HepG2 (cell line): ENCODE data around the gene PTPN14. TPM values are rescaled to one million over a fixed set of nuclear protein-coding genes. Genes with fewer than 3 reads are reported as not detected.

Experiments used
- ATAC-seq: fragments of 200-7000 bp; cut with Tn5 transposase; 3 replicates; pipeline ENCODE4 v1.9.1; 2020; ENCODE audit warnings: mild to moderate bottlenecking, moderate library complexity
- BruUV-seq: library from RNA; stranded (reverse); fragments of 400-500 nt; replicated peaks from 2 replicates; lab custom pipeline; 2021; lab: Mats Ljungman, UMichigan
- CTCF ChIA-PET: fragments of 300-600 bp; formaldehyde crosslinking; extraction: SDS; loops from one replicate; lab custom pipeline; 2021; ENCODE audit warnings: low total read pairs, inconsistent platforms, low intra/inter-chr PET ratio; lab: Yijun Ruan, JAX
- POLR2A ChIA-PET: fragments of 350-600 bp; sonication (Branson Sonifier 250); formaldehyde crosslinking; loops from one replicate; lab custom pipeline; 2020; ENCODE audit warnings: antibody characterized with exemption, inconsistent platforms; lab: Yijun Ruan, JAX
- DNase-seq: peaks from one replicate; pipeline ENCODE4 v3.0.0-alpha.2; 2015; ENCODE audit warnings: low spot score
- FAIRE-seq: peaks from 3 replicates; lab custom pipeline; 2011; peaks lifted over from hg19 to GRCh38; lab: Jason Lieb, UNC
- H2AFZ ChIP-seq: one replicate; pipeline ENCODE4 v1.6.1; 2011; ENCODE audit warnings: low read length, inconsistent platforms
- H3K27ac ChIP-seq: fragments of 300-600 bp; 3 replicates; pipeline ENCODE4 v1.8.0; 2011; ENCODE audit warnings: mixed run types, mild to moderate bottlenecking, mixed read lengths, low read length, inconsistent platforms; ENCODE audit not compliant: insufficient read depth; ENCODE audit errors: extremely low read length
- H3K27me3 ChIP-seq, 2 experiments: fragments of 200-600 bp in 1 of 2; 2 replicates in 1 of 2; 3 replicates in 1 of 2; pipeline versions ENCODE4 v1.6.0 to v1.8.0; 2011; ENCODE audit warnings: low read length in 2 of 2, mild to moderate bottlenecking in 2 of 2, moderate library complexity in 2 of 2, inconsistent platforms in 1 of 2; ENCODE audit not compliant: insufficient read depth in 2 of 2, control insufficient read depth in 1 of 2
- H3K36me3 ChIP-seq, 2 experiments: fragments of 200-600 bp in 1 of 2; replicated peaks in 1 of 2; 2 replicates in 1 of 2; 3 replicates in 1 of 2; pipeline versions ENCODE4 v1.5.1 to v1.8.0; 2011; ENCODE audit warnings: low read length in 2 of 2, inconsistent platforms in 1 of 2; ENCODE audit not compliant: insufficient read depth in 2 of 2, control insufficient read depth in 1 of 2
- H3K4me1 ChIP-seq: 2 replicates; pipeline ENCODE4 v1.5.1; 2012; ENCODE audit warnings: low read length, inconsistent platforms; ENCODE audit not compliant: insufficient read depth
- H3K4me2 ChIP-seq: 2 replicates; pipeline ENCODE4 v1.6.0; 2011; ENCODE audit warnings: low read depth, low read length, inconsistent platforms
- H3K4me3 ChIP-seq, 3 experiments: fragments of 200-600 bp in 1 of 3; sonication (generic), shearing (Covaris generic) in 1 of 3; replicated peaks in 1 of 3; 2 replicates each; pipeline ENCODE4 v1.5.1; 2011 to 2016; ENCODE audit warnings: low read length in 3 of 3, inconsistent platforms in 2 of 3, low read depth in 2 of 3, mild to moderate bottlenecking in 2 of 3, control low read depth in 1 of 3, mixed read lengths in 1 of 3; ENCODE audit not compliant: insufficient read depth in 1 of 3
- H3K79me2 ChIP-seq: one replicate; pipeline ENCODE4 v1.6.1; 2011; ENCODE audit warnings: low read length, inconsistent platforms; ENCODE audit not compliant: insufficient read depth
- H3K9ac ChIP-seq: 2 replicates; pipeline ENCODE4 v1.6.0; 2011; ENCODE audit warnings: mild to moderate bottlenecking, low read depth, low read length, inconsistent platforms; ENCODE audit not compliant: insufficient read depth
- H3K9me3 ChIP-seq: 2 replicates; pipeline ENCODE4 v1.5.1; 2012; ENCODE audit warnings: mild to moderate bottlenecking, low read length
- H4K20me1 ChIP-seq: 2 replicates; pipeline ENCODE4 v1.6.0; 2011; ENCODE audit warnings: inconsistent platforms, mild to moderate bottlenecking, low read length, moderate library complexity; ENCODE audit not compliant: insufficient read depth
- GPN1 ChIP-seq: sonication (generic); formaldehyde crosslinking; IDR thresholded peaks from 2 replicates; pipeline ENCODE4 v1.5.1; 2020; ENCODE audit warnings: missing genetic modification reagents, borderline replicate concordance
- JUN ChIP-seq: sonication (generic); formaldehyde crosslinking; IDR thresholded peaks from 2 replicates; pipeline ENCODE4 v1.4.0; 2020; ENCODE audit warnings: mild to moderate bottlenecking, missing genetic modification reagents
- MEIS2 ChIP-seq: sonication (generic); formaldehyde crosslinking; IDR thresholded peaks from 2 replicates; pipeline ENCODE4 v1.9.0; 2021; ENCODE audit warnings: mild to moderate bottlenecking, missing genetic modification reagents
- TAF1 ChIP-seq: sonication (generic); formaldehyde crosslinking; IDR thresholded peaks from 2 replicates; pipeline ENCODE4 v1.4.0; 2020; ENCODE audit warnings: missing genetic modification reagents
- TFDP1 ChIP-seq: IDR thresholded peaks from 2 replicates; pipeline ENCODE4 v1.6.1; 2016; ENCODE audit warnings: missing compliant biosample characterization, missing genetic modification reagents, borderline replicate concordance
- ZNF101 ChIP-seq: sonication (generic); formaldehyde crosslinking; IDR thresholded peaks from 2 replicates; pipeline ENCODE4 v1.4.0; 2020; ENCODE audit warnings: mild to moderate bottlenecking, low read depth, missing genetic modification reagents, borderline replicate concordance
- ZNF142 ChIP-seq: sonication (generic); formaldehyde crosslinking; IDR thresholded peaks from 2 replicates; pipeline ENCODE4 v1.4.0; 2020; ENCODE audit warnings: missing genetic modification reagents
- ZNF720 ChIP-seq: sonication (generic); formaldehyde crosslinking; IDR thresholded peaks from 2 replicates; pipeline ENCODE4 v1.4.0; 2020; ENCODE audit warnings: missing genetic modification reagents
- ZNF749 ChIP-seq: sonication (generic); formaldehyde crosslinking; IDR thresholded peaks from 2 replicates; pipeline ENCODE4 v1.8.0; 2022; ENCODE audit warnings: mild to moderate bottlenecking, missing genetic modification reagents, moderate library complexity, borderline replicate concordance
- ZSCAN31 ChIP-seq: sonication (generic); formaldehyde crosslinking; IDR thresholded peaks from 2 replicates; pipeline ENCODE4 v1.5.0; 2020; ENCODE audit warnings: low read depth, mild to moderate bottlenecking, missing genetic modification reagents
- WGBS: methylation state at CpG from one replicate; pipeline ENCODE4 v1.1.6; 2017; ENCODE audit warnings: low lambda C conversion rate; 5-methylcytosine and 5-hydroxymethylcytosine counted together
- in situ Hi-C: cut with HindIII; loops from 2 replicates; pipeline ENCODE4 v1.10.0; 2017; ENCODE audit warnings: low pct_unique_long_range_greater_than_20kb; ENCODE audit not compliant: extremely low pct_ligation_motif_present
- intact Hi-C: fragments of 100-400 bp; cut with micrococcal nuclease; formaldehyde crosslinking; loops from one replicate; pipeline ENCODE4 v1.10.0; 2022; ENCODE audit not compliant: unreplicated experiment
- polyA plus RNA-seq, 8 experiments: library from polyadenylated mRNA; depleted of rRNA in 3 of 8; stranded (reverse) in 7 of 8; unstranded in 1 of 8; fragments of >200 nt; fragmentation: Illumina TruSeq in 4 of 8; extraction: Trizol in 4 of 8; gene quantifications; 2 replicates each; pipeline versions ENCODE4 v1.2.1 to v1.2.3, GENCODE V29; 2011 to 2016; ENCODE audit warnings: low read depth in 4 of 8, missing spikeins in 1 of 8, mixed read lengths in 1 of 8; ENCODE audit not compliant: insufficient read depth in 1 of 8
- total RNA-seq, 5 experiments: library from RNA; depleted of rRNA; stranded (reverse); fragments of >200 nt; fragmentation: Illumina TruSeq; extraction: Trizol; gene quantifications; 2 replicates each; pipeline ENCODE4 v1.2.3, GENCODE V29; 2016; ENCODE audit warnings: low read depth in 1 of 5
- TF ChIP-seq, protein P1 (sequence below): sonication (generic); formaldehyde crosslinking; IDR thresholded peaks from 2 replicates; pipeline ENCODE4 v1.5.1; 2020; ENCODE audit warnings: mild to moderate bottlenecking, missing genetic modification reagents, moderate library complexity

Gene PTPN14
- total and polyA plus RNA-seq, 2 of the 13 experiments (the other 11 are each of a cell fraction or from before 2014, with no cell fraction given) = 3.9 to 4.7 TPM

- H3K27ac ChIP-seq = no peak overlapping the region
- no peak for ATAC-seq
- peak overlapping the region; percentile 87 for H3K4me2 ChIP-seq
- peak overlapping the region; percentile 89 to 97 (median 90) for H3K4me3 ChIP-seq
- no peak for DNase-seq
- WGBS = 53% methylated on average over 12 of the region's 24 CpGs
- in situ Hi-C loops = loop anchor here (5.0 kb wide), 1 partner anchor 43 kb away; no protein-coding TSS in a partner anchor
- H3K9ac ChIP-seq = peak overlapping the region; percentile 80
- peak; percentile 21 for FAIRE-seq
- ChIA-PET CTCF (no interaction called here), POLR2A (interaction anchor here (0.6 to 1.0 kb wide), 3 partner anchors 32 to 68 kb away, joined by 3 read pairs; no protein-coding TSS in a partner anchor)
- BruUV-seq = no TSS peak
- peaks cover 0 to 4% of the 10 kb centered on the region in 2 experiments; a peak in 2 of 5 replicates for H3K27me3 ChIP-seq
- peaks cover 47% of the 10 kb centered on the region for H3K4me1 ChIP-seq
- no peaks in the 10 kb centered on the region for H3K9me3 ChIP-seq
- no peak overlapping the region for H2AFZ ChIP-seq
- peaks cover 9% of the 10 kb centered on the region for H3K79me2 ChIP-seq
- H4K20me1 ChIP-seq = peaks cover 2% of the 10 kb centered on the region; the same call in 1 of the 2 replicates
- H3K36me3 ChIP-seq = no peaks in the 10 kb centered on the region
- intact Hi-C loops = loop anchor here (2.0 to 5.0 kb wide), 3 partner anchors 33 to 88 kb away; no protein-coding TSS in a partner anchor
- TF ChIP-seq GPN1 (CRISPR knock-in tag) (no peak), ZNF749 (CRISPR knock-in tag) (no peak), TFDP1 (CRISPR knock-in tag) (no peak), JUN (CRISPR knock-in tag) (no peak), ZNF142 (CRISPR knock-in tag) (no peak), TAF1 (no peak), ZNF101 (CRISPR knock-in tag) (no peak), MEIS2 (CRISPR knock-in tag) (no peak), ZNF720 (CRISPR knock-in tag) (no peak), ZSCAN31 (CRISPR knock-in tag) (no peak)
- TF ChIP-seq, protein P1, sequence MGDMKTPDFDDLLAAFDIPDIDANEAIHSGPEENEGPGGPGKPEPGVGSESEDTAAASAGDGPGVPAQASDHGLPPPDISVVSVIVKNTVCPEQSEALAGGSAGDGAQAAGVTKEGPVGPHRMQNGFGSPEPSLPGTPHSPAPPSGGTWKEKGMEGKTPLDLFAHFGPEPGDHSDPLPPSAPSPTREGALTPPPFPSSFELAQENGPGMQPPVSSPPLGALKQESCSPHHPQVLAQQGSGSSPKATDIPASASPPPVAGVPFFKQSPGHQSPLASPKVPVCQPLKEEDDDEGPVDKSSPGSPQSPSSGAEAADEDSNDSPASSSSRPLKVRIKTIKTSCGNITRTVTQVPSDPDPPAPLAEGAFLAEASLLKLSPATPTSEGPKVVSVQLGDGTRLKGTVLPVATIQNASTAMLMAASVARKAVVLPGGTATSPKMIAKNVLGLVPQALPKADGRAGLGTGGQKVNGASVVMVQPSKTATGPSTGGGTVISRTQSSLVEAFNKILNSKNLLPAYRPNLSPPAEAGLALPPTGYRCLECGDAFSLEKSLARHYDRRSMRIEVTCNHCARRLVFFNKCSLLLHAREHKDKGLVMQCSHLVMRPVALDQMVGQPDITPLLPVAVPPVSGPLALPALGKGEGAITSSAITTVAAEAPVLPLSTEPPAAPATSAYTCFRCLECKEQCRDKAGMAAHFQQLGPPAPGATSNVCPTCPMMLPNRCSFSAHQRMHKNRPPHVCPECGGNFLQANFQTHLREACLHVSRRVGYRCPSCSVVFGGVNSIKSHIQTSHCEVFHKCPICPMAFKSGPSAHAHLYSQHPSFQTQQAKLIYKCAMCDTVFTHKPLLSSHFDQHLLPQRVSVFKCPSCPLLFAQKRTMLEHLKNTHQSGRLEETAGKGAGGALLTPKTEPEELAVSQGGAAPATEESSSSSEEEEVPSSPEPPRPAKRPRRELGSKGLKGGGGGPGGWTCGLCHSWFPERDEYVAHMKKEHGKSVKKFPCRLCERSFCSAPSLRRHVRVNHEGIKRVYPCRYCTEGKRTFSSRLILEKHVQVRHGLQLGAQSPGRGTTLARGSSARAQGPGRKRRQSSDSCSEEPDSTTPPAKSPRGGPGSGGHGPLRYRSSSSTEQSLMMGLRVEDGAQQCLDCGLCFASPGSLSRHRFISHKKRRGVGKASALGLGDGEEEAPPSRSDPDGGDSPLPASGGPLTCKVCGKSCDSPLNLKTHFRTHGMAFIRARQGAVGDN (CRISPR knock-in tag) = no peak
Measured at GRCh38 chr1:214550013-214550856, 1.2 kb downstream of the PTPN14 start.
